NCI-H1930 (cell line): ENCODE results near the gene STOX2.

Experiments used
- DNase-seq, 2 experiments: peaks; one replicate each; lab custom pipeline; 2025; lab: John Stamatoyannopoulos, UW

STOX2 gene

GRCh38 chr4:183897193-183897592, 7.9 kb upstream of the STOX2 start:
- no peak for DNase-seq

- DNase-seq = no peak
These were observed 6.7 kb upstream of the STOX2 start for GRCh38 chr4:183898456-183898855.

DNA sequence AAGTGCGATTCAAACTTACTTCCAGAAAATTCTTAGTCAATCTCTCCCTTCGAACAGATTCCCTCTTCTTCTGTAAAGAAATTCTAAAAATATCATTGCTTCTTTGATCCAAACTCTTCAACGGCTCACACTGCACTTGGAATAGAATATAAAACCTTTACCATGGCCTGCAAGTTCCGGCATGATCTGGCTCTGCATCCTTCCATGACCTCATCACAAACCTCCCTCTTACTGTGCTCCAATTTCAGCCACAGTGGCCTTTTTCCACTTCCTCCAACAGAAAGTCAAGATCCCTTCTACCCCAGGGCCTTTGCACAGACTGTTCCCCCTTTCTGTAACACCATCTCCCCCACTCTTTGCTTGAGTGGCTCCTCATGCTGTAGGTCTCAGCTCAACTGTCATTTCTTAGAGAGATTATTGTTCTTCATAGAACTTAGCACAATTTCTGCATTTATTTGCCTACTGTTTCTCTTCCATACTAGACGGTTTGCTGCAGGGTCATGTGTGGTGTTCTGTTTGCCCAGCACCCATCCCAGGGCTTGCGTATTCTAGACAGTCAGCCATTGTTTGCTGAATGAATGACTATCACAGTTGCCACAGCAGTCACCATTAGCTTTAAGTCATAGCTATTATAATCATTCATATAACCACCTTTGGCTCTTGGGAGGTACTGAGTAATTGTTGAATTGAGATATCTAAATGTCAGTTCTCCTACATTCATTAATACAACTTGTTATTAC, 1.9 kb upstream of the STOX2 start:
- no peak for DNase-seq

- DNase-seq = peak in 1 of 2 experiments; percentile 5
These were observed 734 bp downstream of the STOX2 start for GRCh38 chr4:183905593-183906488.

GRCh38 chr4:183906489-183906738, 1.3 kb downstream of the STOX2 start:
- no peak for DNase-seq

DNA sequence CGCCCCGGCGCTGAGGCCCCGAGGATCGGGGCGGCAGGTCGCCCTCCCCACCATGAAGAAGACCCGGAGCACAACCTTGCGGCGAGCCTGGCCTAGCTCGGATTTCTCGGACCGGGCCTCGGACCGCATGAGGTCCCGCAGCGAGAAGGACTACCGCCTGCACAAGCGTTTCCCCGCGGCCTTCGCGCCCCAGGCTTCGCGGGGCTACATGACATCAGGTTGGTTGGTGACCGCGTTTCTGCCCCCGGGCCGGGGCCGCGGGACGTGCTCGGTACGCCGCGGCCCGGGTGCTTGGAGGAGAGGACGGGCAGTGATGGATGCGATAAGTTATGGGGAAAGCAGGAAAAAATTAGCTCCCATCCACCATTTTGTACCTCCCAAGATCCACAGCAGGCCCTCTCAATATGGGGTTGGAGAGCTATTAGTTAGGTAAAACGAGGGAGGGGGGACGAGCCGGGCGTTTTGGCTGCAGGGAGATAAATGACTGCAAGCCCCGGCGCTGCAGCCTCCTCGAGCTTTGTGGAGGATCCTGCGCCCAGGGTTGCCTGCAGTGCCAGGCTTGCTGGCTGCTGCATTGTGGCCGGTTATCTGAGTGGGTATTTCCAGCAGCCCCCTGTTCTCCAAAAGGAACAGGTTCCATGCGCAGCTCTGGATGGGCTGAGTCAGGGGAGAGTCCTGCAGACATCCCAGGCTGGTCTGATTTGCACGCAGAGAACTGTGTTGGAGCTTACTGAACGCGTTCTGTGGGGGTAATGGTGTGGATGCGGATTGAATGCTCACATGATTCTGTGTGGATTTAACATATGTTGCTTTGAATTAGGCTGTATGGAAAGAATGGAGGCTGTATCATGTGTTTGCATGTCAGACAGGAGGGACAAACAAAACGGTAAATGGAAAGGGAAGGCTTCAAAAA, 1.9 kb downstream of the STOX2 start:
- no peak for DNase-seq

DNA sequence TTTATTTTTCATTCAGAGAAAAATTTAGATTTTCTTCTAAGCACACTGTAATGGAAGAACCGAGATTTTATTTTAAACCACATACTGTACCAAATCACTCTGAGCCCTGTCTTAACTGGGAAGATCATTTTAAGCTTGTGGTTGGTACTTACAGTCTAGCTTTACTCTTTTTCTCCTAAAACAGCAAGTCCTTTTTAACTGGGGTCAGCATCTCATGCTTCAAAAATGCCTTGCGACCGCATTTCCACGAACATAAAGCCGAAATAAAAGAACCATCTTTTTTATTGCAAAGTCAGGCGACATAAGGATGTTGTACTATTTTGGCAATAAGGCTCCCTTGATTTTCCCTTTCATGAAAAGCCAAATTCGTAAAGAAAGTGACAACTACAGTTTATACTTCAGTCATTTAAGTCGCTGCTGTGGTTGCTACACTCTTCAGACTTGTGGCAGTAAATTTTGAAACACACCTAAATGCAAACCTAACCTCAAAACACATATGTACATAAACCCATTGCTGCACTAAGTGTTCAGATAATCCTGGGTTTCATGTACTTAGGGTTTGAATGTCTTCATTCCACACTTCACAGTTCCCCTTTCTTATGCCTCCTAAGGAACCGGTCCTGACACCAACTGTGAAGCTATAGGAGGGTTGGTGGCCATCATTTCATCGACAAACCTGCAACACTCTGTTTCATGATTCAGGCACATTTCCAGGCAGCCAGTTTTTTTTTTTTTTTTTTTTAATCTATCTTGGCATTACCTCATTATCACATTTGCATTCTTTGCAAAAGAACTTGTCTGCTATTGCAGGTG, 3.0 kb downstream of the STOX2 start:
- DNase-seq = no peak

DNA sequence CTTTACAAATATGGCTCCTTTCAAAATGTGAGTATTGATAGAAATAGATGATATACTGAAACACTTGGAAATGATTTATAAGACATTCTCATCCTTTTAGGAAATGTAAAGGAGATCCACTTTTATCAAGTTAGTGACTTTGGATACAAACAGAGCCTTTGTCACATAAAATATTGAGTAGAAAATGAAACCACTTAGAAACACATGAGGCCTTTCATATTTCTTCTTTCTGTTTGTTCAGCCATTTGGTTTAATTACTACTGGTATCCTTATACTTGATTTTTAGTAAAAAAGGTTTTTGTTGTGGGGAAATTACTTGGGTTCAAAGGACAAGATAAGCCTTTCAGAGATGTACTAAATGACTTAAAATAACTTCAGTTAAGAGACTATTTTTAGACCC, 4.1 kb downstream of the STOX2 start:
- no peak for DNase-seq

DNA sequence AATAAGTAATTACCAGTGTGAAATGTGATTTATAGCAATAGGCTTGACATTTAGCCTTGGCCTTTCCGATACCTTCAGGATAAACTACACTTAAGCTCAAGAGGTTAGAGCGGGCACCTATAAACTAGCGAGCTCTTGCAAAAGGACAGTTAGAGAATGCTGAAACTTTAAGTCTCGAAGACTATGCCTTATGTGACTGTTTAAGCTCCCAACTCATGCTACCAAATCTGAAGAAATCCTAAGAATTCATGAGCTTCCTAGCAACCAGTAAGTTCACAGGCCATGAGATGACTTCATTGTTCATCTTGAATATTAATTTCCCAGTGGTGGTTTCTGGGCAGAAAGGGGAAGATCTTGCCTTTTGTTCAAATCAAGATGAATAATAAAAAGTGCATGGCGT, 4.7 kb downstream of the STOX2 start:
- no peak for DNase-seq

DNA sequence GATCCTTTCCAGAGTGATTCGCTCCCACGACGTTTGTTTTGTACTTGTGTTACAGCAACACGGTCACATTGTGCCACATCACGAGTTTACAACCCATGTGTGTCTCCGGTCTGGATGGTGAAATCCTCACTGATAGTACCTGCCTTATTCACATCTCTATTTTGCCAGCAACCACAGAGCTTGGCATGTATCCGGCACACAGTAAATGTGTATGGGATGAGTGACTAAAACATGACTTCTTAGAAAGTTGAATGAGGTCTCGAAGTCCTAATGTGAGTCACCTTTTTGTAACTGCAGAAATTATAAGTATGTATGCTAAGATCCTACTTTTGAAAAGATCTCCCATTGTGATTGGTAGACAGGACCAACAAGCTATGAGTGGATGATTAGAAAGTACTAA, 7.5 kb downstream of the STOX2 start:
- no peak for DNase-seq

DNA sequence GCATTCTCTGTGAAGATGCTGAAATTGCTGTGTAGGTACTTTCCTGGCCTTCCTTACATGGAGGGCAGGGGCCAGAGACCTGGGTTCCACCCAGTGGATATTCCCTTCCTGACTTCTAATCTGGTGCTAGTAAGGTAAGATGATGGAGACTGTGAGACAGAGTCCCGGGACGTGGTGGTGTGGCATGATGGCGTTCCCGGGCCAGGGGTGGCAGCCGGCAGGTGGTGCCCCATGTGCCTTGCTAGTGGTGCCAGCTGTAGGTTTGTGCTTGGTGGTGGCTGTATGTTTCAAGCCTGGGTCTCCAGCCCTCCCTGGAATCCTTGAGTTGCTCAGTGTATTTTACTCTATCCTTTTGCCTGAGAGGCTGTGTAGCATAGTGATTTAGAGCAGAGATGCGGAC, 10.9 kb downstream of the STOX2 start:
- DNase-seq = no peak

- DNase-seq = no peak
These were observed 13.6 kb downstream of the STOX2 start for GRCh38 chr4:183918696-183919095.

GRCh38 chr4:183919141-183919540, 14.0 kb downstream of the STOX2 start:
- no peak for DNase-seq

- no peak for DNase-seq
These were observed 15.4 kb downstream of the STOX2 start for GRCh38 chr4:183920512-183920911.

GRCh38 chr4:183921335-183921734, 16.2 kb downstream of the STOX2 start:
- DNase-seq = no peak

GRCh38 chr4:183924362-183925044, 19.4 kb downstream of the STOX2 start:
- no peak for DNase-seq

DNA sequence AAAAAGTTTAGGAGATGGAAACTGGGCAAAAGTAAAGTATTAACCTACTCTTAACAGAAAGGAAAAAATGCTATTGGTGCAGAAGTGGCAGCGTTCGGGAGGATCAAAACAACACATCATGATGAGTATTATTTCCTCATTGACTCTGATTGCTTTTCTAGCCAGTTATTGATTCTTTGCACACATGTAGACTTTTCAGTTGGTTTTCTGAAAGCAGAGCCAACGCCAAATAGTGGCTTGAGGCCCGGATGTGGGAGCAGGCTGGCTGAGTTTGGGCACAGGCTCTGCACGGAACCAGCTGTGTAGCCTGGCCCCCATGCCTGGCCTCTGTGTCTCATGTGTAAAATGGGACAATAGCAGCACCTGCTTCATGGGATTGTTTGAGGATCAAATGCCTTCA, 21.8 kb downstream of the STOX2 start:
- DNase-seq = no peak

- DNase-seq = no peak
These were observed 27.5 kb downstream of the STOX2 start for GRCh38 chr4:183932576-183932975.

- DNase-seq = no peak
These were observed 29.7 kb downstream of the STOX2 start for GRCh38 chr4:183934761-183935160.

- no peak for DNase-seq
These were observed 30.4 kb downstream of the STOX2 start for GRCh38 chr4:183935355-183936005.

DNA sequence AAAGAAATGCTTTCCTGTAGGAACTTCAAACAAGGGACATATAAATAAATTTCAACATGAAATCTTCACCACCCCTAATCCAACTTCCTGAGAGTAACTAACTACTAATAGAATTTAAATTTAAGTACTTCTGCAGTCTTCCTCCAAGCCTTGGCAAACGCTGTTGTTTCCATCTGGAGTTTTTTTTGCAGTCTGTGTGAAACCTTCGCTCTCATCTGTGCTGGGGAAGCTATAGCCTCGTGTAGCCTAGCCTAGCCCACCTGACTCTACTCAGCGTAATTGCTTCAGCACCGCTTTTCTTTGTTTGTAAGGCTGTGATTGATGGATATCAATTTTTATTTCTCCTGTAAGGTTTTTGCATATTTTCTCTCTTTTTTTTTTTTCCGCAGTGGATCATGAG, 30.9 kb downstream of the STOX2 start:
- DNase-seq = no peak
